RCC 7860 (cell line): ENCODE measurements around the gene IL17F.
"Not testable (repeated sequence)": the region's sequence is repeated elsewhere in the genome, so short reads cannot be mapped to it uniquely, and the experiment has no call there.

ENCODE experiments used
- DNase-seq: peaks from one replicate; pipeline ENCODE4 v3.0.0-alpha.2; 2015; ENCODE audit warnings: low spot score
- FAIRE-seq: peaks from 2 replicates; lab custom pipeline; 2012; peaks lifted over from hg19 to GRCh38; lab: Jason Lieb, UNC

IL17F gene

GRCh38 chr6:52249078-52249477 is 4.8 kb upstream of the IL17F start:
- FAIRE-seq: no peak
- DNase-seq: no peak

- no peak for DNase-seq
- no peak for FAIRE-seq
Measured at GRCh38 chr6:52245425-52245824, 1.1 kb upstream of the IL17F start.

- FAIRE-seq (no peak), DNase-seq (no peak)
Measured at GRCh38 chr6:52243282-52243893, 912 bp downstream of the IL17F start.

GRCh38 chr6:52241819-52242218 is 2.5 kb downstream of the IL17F start:
- DNase-seq (no peak), FAIRE-seq (no peak)

GRCh38 chr6:52233975-52234823 is 10.1 kb downstream of the IL17F start:
- DNase-seq (peak; percentile 76), FAIRE-seq (peak; percentile 59)

- FAIRE-seq: no peak
Measured at GRCh38 chr6:52233005-52233404, 11.3 kb downstream of the IL17F start.

GRCh38 chr6:52231406-52232127 is 12.7 kb downstream of the IL17F start:
- DNase-seq (no peak), FAIRE-seq (no peak)

More at GRCh38 chr6:52233005-52233404, 11.3 kb downstream of the IL17F start:
- no peak for DNase-seq

- FAIRE-seq: no peak
- no peak for DNase-seq
Measured at GRCh38 chr6:52230685-52231084, 13.6 kb downstream of the IL17F start.

- DNase-seq: no peak
- no peak for FAIRE-seq
Measured at GRCh38 chr6:52227495-52227894, 16.8 kb downstream of the IL17F start.

- FAIRE-seq: peak; percentile 98
Measured at GRCh38 chr6:52221302-52221701, 23.0 kb downstream of the IL17F start.

GRCh38 chr6:52217761-52218160 is 26.5 kb downstream of the IL17F start:
- DNase-seq (no peak), FAIRE-seq (no peak)

More at GRCh38 chr6:52221302-52221701, 23.0 kb downstream of the IL17F start:
- DNase-seq: peak; percentile 87

GRCh38 chr6:52216932-52217575 is 27.2 kb downstream of the IL17F start:
- FAIRE-seq: no peak
- no peak for DNase-seq

- no peak for FAIRE-seq
Measured at GRCh38 chr6:52215787-52216186, 28.5 kb downstream of the IL17F start.

GRCh38 chr6:52213127-52213526 is 31.2 kb downstream of the IL17F start:
- FAIRE-seq: no peak
- DNase-seq: no peak

More at GRCh38 chr6:52215787-52216186, 28.5 kb downstream of the IL17F start:
- DNase-seq: no peak

GRCh38 chr6:52210227-52210626 is 34.1 kb downstream of the IL17F start:
- FAIRE-seq: no peak
- DNase-seq: no peak

GRCh38 chr6:52209770-52210169 is 34.5 kb downstream of the IL17F start:
- FAIRE-seq: no peak

GRCh38 chr6:52208612-52209011 is 35.7 kb downstream of the IL17F start:
- no peak for FAIRE-seq

More at GRCh38 chr6:52209770-52210169, 34.5 kb downstream of the IL17F start:
- no peak for DNase-seq

GRCh38 chr6:52207066-52207465 is 37.2 kb downstream of the IL17F start:
- no peak for DNase-seq
- FAIRE-seq: no peak

More at GRCh38 chr6:52208612-52209011, 35.7 kb downstream of the IL17F start:
- no peak for DNase-seq

GRCh38 chr6:52201493-52201892 is 42.8 kb downstream of the IL17F start:
- DNase-seq (no peak), FAIRE-seq (no peak)

GRCh38 chr6:52201046-52201445 is 43.3 kb downstream of the IL17F start:
- FAIRE-seq: peak; percentile 21
- DNase-seq: peak; percentile 32

GRCh38 chr6:52200088-52200487 is 44.2 kb downstream of the IL17F start:
- not testable (repeated sequence) for DNase-seq

More at GRCh38 chr6:52200088-52200487, 44.2 kb downstream of the IL17F start:
- not testable (repeated sequence) for FAIRE-seq
